Ramos (cell line): ENCODE results near the gene SDHA.
"Not testable (repeated sequence)": the region's sequence is repeated elsewhere in the genome, so short reads cannot be mapped to it uniquely, and the experiment has no call there.

ENCODE experiments used
- in situ Hi-C: fragments of 300-500 bp; cut with MboI; formaldehyde crosslinking; loops from one replicate; pipeline ENCODE4 v1.14.3; 2022; ENCODE audit warnings: low sequenced_read_pairs; ENCODE audit not compliant: unreplicated experiment

Gene SDHA

GRCh38 chr5:218457-219291, 554 bp downstream of the SDHA start:
- in situ Hi-C loops = no loop called here

GRCh38 chr5:219460-219863, 1.3 kb downstream of the SDHA start:
- in situ Hi-C loops = no loop called here

GRCh38 chr5:219991-220390, 1.9 kb downstream of the SDHA start:
- in situ Hi-C loops = no loop called here

GRCh38 chr5:222951-223715, 5.0 kb downstream of the SDHA start:
- in situ Hi-C loops = not testable (repeated sequence)

- in situ Hi-C loops = no loop called here
Measured at GRCh38 chr5:223791-224190, 5.7 kb downstream of the SDHA start.

GRCh38 chr5:225334-225733, 7.2 kb downstream of the SDHA start:
- in situ Hi-C loops = no loop called here

- in situ Hi-C loops = not testable (repeated sequence)
Measured at GRCh38 chr5:227375-227774, 9.3 kb downstream of the SDHA start.

- in situ Hi-C loops = no loop called here
Measured at GRCh38 chr5:228886-229285, 10.8 kb downstream of the SDHA start.

GRCh38 chr5:230711-231110, 12.6 kb downstream of the SDHA start:
- in situ Hi-C loops = no loop called here

- in situ Hi-C loops = no loop called here
Measured at GRCh38 chr5:231661-232060, 13.5 kb downstream of the SDHA start.

GRCh38 chr5:233426-233825, 15.3 kb downstream of the SDHA start:
- in situ Hi-C loops = not testable (repeated sequence)

GRCh38 chr5:234450-234849, 16.3 kb downstream of the SDHA start:
- in situ Hi-C loops = no loop called here

GRCh38 chr5:235527-235926, 17.4 kb downstream of the SDHA start:
- in situ Hi-C loops = not testable (repeated sequence)

- in situ Hi-C loops = not testable (repeated sequence)
Measured at GRCh38 chr5:237931-238330, 19.8 kb downstream of the SDHA start.

GRCh38 chr5:240550-240949, 22.4 kb downstream of the SDHA start:
- in situ Hi-C loops = not testable (repeated sequence)

GRCh38 chr5:241045-241669, 23.0 kb downstream of the SDHA start:
- in situ Hi-C loops = not testable (repeated sequence)

GRCh38 chr5:243683-244367, 25.7 kb downstream of the SDHA start:
- in situ Hi-C loops = not testable (repeated sequence)

GRCh38 chr5:245717-246116, 27.6 kb downstream of the SDHA start:
- in situ Hi-C loops = not testable (repeated sequence)

GRCh38 chr5:250396-250795, 32.3 kb downstream of the SDHA start:
- in situ Hi-C loops = not testable (repeated sequence)

- in situ Hi-C loops = not testable (repeated sequence)
Measured at GRCh38 chr5:251016-251415, 32.9 kb downstream of the SDHA start.
